Cortex of kidney (tissue), 1 donor: ENCODE measurements around the gene SPOCK1.

Source experiments
- DNase-seq: peaks from one replicate; lab custom pipeline; 2025; lab: John Stamatoyannopoulos, UW

Gene SPOCK1

DNA sequence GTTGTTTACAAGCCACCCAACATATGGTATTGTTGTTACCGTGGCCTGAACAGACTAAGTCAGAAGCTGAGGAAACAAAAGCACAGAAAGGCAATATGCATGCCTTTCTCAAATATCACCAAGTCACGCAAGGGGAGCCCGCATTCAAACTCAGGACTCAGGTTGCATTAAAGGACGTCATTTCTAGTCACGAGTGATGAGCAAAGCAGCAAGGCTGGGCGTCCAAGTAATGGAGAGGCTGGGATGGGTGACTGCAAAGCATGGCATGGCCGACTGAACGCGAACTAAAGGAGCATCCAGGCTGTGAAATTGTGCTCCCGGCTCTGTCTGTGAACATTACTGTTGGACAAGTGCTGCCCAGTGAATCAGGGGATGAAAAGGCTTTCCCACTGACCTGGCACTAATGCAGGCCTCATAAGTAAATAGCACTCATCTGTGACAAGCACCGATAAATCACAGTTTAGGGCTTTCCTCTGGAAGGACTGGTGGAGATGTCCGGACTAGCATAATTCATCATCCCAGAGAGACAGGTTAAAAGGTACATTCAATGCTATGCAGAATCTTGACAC, 202.8 kb downstream of the SPOCK1 start:
- DNase-seq, result no peak

DNA sequence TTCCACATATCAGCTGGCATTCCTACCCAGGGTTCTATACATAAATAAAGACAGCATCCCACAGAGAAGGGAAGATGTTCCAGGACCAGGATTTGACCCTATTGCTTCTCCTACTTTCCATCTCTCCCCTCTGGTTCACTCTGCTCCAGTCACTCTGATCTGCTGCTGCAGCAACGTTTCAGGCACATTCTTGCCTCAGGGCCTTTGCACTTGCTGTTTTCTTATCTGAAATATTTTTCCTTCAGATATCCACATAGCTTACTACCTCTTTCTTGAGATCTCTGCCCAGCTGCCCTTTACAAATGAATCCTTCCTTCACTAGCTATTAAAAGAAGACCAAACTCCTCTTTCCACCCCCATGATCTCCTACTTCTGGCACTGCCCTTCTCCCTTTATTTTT, 204.5 kb downstream of the SPOCK1 start:
- no peak for DNase-seq

DNA sequence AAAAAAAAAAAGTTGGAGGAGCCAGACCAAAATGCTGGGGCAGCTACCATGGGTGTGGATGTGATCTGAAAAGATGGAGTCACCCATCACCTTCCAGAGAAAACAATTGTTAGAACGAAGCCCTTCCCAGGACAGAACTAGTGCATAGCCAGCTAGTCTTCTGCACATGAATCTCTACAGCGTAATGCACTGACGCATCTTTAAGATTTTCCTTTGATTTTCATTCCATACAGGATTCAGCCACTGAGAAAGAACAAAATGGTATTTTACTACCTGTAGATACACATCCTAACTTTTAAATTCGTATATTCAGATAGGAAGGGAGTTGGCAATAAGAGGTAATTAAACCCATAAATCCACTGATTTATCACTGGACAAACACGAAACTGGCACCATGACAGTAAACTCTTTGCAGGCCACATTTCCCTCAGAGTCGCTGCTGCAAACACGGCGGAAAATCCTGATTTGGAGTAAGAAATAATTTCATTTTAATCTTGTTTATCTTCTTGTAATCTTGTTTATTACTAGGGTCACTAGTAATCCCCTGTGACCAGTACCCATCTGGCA, 206.6 kb downstream of the SPOCK1 start:
- no peak for DNase-seq

DNA sequence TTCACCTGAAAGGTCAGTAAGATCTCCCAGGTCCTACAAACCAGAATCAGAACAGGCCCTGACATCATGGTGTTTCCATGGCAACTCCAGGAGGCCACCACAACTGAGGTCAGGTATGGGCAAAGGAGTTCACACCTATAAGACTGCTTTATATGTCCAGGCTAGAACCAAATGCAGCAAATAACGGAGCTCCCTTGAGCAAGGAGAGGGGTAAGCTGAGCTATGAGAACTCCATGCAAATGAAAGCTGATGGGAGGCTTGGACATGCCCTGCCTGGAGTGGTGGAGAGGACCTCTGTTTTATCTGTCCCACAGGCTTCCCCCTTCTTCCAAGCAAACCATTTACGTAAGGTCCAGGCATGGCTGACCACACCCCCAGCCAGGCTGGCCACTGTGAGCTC, 207.7 kb downstream of the SPOCK1 start:
- DNase-seq, result no peak

DNA sequence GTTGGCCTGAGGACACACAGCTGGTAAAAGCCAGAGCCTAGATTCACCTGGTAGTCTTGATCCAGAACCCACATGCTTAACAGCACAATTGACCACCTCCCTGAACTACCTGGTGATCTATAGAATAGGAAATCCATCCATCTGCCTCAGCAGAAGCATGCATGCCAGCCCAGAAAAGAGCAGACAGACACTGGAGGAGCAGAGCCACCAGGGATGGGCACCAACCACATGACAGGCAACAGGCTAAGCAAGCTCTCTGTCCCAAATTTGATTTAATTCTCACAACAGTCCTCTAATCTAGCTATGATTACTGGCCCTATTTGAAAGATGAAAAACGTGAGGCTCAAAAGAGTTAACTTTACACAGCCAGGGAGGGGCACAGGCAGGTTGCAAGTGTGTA, 208.1 kb downstream of the SPOCK1 start:
- DNase-seq, result no peak

DNA sequence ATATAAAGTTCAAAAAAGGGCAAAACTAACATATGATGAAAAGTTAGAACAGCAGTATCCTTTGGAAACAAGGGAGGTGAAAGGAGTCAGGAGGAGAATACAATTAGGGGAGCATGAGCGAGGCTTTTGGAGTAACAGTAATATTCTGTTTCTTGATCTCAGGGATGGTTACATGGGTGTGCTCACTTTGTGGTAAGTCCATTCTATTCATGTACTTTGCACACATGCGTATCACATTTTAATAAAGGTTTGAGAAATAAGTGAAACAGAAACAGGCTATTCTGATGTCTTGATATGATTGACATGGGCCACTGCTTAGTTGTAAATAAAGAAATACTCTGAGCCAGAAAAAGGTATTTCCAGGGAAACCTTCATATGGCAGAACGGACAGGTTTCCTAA, 208.8 kb downstream of the SPOCK1 start:
- DNase-seq, result no peak

DNA sequence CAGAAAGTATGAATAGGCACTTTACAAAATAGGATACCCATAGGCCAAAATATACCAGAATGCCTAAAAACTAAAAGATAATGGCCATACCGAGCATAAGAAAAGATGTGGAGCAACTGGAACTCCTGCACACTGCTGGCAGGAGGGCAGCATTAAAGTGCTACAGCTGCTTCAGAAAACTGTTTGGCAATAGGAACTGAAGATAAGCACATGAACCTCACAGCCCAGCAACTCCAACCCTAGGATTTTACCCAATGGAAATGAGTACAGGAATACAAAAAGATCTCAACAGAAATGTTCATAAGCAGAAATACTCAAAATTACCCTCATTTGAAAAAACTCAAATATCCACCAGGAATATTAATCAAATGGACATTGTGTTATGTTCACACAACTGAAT, 209.3 kb downstream of the SPOCK1 start:
- DNase-seq, result no peak

DNA sequence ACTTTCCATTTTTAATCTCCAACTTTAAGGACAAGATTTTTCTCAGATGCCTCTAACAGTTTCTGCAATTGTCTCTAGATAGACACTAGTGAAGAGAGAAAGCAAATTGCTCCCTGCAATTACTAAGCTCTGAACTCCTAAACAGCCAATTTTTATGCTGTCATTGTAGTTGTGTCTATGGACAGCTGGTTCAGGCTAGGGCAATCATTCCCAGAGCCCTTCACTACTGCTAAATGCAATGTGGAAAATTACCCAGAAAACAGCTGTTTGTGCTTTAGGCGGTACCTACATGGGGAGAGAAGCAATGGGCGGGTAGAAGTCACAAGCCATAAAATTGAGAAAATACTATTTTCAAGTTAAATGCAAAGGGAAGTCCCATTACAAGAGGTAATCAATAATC, 211.6 kb downstream of the SPOCK1 start:
- DNase-seq, result no peak

DNA sequence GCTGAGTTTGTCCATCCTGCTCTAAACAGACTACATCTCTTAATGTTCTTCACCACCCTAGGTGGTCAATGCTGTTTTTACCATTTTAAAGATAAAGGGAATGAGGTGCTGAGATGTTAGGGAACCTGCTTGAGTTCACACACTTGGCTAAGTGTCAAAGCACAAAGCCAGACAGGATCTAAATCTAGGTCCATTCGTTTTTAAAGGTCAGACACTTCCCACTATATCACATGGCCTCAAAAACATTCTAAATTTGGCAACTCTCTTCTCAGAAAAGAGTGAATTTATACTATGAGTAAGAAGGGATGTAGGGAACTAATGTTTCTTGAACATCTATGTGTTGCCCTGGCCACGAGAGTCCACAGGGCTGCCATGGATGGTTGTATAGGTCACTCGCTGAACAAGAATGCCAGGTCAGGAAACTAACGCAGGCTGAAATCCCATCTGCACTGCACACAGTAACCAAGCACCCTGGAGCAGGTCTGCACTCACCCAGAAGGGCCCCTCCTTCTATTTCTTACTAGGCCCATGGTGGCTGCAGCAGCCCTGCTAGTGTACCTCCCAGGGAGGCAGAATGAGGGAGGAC, 213.0 kb downstream of the SPOCK1 start:
- no peak for DNase-seq

DNA sequence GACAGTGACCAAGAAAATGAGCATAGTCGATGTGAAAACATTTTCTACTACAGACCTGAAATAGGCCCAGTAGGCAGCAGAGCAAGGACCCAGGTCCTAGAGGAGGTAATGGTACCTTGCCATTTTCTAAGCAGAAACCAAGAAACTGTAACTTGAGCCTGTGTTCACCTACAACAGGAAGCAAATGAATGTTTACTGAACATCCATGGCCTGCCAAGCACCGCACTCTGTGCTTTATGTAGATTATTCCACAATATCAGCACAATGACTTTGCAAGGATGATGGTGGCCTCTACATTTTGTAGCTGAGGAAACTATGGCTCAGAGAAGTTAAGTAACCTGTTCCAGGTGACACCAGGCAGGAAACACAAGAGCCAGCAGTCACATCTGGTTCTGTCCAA, 215.3 kb downstream of the SPOCK1 start:
- DNase-seq, result no peak

DNA sequence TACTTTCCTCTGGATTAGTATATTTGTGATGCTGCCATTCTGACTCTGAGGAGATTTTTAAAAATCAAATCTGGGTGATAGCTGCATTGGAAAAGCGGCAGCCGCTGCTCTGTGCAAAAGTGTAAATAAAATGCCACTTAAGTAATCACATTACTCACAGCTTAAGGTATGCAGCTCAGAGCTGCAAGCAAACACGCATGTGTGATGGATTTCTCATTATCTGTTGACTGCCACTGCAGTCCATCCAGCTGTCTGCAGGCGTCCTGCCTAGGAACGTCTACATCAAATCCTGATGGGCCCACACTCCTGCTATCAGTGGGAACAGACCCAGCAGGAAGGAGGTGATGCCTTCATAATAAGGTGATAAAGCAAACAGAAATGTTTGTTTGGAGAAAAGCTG, 216.9 kb downstream of the SPOCK1 start:
- DNase-seq, result no peak

DNA sequence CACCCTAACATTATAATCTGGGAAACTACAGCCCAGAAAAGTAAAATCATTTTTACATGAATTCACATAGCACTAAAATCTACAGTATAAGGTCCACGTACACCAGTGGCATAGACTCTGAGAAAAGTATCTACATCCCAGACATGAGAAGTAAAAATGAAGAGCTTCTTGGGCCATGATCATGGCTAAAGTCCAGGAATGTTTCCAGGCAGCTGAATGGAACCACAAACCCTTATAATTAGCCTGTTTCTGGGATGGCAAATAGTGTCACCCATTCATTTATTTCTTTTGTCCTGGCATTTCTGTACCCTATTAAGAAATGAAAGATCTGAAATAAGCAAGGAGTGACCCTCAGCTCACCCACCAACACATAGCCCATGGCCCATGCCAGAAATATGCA, 217.9 kb downstream of the SPOCK1 start:
- no peak for DNase-seq

DNA sequence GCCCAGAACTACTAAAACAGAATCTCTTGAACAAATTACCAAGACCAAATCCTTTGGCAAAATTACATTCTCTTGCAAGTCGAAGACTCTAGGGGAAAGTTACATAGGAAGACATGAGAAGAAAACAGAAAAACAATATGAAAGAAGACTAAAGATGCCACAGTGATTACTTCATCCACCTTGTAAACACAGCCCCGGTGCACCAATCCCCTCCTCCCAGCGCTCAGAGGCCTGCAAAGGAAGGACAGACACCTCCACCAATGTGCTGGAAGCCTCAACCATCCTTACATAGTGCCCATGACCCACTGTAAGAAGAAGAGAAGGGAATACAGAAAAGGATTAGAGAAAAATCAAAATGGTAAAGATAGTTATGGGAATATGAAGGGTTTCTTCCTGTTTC, 218.5 kb downstream of the SPOCK1 start:
- no peak for DNase-seq

DNA sequence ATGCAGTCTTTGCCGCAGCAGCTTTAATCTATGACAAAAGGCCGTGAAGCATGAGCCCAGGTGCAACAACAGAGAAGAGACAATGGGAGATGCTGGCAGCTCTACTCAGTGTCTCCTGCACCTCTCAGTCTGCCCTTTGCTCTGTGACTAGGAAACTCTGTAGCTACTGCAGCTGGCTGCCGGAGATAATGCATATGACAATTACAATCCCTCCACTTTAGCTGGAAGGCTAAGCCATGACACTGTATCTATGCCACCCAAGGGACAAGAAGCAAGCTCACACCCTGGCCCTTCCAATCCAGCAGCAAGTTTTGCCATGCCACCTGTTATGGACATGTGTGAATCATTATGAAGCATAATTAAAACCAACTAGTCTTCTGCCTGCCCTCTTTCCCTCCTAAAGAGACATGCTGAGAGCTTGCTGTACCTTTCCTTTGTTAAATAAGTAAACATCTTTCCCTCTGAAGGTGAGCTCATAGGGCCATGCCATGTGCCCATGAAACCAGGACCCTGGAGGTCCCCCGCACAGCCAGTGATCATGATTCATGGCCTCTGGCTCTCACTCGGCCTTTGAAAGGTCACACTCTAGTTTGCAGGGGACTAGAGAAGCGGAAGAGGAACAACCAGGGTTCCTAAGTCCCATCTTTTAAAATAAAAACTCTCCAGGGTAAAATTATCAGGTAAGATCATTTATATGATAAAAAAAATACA, 219.4 kb downstream of the SPOCK1 start:
- DNase-seq, result no peak

DNA sequence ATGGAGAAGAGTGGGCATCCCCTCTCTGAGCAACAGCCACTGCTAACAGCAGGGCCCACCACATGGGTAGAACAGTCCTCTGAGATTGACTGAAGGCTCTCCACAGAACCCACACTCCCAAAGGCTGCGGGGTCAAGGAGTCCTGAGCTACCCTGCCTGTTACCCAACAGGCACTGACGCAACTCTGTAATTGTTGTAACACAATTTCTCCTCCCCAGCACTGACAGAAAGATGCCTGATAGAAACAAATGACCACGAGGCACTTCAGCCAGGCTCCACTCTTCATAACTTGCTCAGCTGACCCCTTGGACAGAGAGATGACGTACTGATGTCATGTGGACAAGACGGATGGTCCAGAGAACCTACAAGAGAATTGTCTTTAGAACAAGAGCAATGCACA, 220.7 kb downstream of the SPOCK1 start:
- DNase-seq, result no peak

DNA sequence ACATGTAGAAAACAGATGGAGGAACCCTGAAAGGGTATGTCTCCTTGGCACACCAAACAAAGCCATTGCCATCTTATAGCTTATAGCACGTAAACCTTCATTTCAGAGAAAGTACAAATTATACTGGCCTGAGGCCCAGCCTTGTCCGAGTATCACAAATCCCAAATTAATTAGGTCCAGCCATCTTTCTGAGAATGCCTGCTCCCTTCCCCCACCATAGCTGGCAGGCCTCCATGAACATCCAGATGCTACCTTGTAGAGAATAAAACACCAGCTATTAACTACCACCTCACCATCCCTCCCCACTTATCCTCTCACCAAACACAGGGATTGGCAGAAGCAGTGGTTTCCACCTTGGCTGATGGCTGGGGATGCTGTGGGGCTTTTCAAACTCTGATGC, 224.0 kb downstream of the SPOCK1 start:
- no peak for DNase-seq

DNA sequence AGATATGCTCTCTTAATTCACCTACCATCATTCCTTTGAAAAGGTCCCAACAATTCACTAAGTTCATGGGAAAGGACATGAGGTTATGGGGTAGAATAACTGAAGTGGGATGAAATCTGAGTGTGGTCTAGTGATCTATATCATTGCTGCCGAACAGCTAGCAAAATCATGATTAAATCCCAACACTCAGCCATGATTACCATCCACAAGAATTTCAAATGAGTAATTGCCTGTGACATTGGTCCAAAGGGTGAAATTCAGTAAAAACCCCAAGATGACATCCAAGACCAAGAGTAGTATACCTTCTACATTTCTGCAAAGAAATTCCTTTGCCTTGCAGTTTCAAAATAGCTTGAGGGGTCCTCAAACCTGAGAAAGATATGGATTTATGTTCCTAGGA, 225.6 kb downstream of the SPOCK1 start:
- no peak for DNase-seq

DNA sequence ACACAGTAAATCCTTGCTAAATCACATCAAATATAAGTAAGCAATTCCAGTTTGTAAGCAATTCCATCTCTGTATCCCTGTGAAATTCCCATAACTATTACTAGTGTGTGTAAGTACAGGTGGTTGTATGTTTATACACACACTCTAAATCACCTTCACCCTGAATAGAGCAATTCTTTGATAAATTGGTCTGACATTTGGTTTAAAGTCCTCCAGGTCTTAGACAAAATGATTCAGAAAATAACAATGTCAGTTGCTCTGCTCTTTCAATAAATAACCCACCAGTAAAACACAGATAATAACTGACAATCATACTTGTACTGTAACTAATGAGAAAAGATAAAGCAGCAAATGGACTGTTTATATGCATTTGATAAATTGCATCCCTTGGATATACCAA, 226.3 kb downstream of the SPOCK1 start:
- no peak for DNase-seq

DNA sequence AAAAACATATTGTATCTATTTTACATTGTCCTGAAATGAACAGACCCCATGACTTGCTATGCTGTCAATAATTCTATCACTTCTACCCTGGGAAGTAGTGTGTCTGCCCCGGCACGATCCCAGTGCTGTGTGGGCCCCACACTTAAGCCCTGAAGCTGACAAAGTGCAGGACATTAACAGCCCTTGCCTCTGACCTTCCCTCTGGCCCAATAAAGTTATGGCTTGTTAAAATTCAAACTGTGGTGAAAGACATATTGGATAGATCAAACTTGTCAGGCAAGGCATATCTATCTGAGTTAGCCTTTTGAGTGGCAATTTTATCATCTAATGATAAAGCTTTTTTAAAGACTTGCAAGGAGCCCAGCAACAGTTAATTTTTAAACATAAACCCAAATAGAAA, 229.2 kb downstream of the SPOCK1 start:
- DNase-seq, result no peak

DNA sequence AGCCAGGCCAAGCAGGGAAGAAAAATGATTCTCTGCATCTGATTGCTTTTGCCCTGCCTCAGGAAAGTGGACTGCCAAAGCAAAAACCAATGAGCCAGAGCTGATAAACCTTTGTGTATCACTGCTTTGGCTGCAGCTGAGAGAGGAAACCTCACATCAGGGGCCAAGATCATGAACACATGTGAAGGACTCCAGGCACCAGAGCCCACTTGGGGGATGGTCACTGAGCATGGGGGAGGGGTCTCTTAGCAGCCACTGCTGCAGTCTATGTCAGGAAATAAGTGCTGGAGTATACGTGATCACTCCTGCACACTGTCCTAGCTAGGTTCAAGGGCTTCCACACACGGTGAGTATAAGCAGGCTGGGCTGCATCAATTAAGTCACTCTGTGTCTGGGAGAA, 229.9 kb downstream of the SPOCK1 start:
- DNase-seq, result no peak

DNA sequence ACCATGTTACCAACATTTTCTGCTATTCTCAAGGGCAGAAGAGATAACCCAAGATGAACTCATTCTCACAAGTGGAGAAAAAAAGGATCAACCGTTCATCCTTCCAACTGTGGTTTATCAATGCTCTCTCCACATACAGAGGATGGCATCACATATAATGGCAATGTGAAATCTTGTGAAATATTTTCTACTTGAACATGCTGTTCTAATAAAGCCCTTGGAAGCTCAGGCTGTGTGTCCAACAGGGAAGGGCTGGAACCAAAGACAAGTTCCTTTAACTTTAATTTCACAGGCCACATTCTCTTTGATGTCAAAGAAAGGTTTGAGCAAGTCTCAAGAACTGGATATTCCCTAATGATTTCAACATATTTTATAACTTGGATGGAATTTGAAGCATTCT, 230.5 kb downstream of the SPOCK1 start:
- no peak for DNase-seq

DNA sequence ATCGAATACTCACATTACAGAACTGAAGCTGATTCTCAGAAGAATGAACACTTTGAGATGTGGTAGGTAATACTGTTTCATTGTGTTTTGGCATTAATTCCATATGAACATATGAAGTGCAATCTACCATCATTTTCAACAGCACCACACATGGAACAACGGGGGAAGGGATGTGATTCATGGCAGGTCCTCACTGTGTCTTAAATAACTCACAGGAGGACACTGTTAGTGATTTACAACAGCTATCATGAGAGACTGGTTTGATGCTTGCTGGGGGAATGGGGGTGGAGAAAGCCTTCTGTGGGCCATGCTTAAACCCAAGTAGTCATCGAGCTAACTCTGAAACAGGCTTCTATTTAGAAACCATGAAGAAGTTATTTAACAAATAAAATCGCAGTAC, 232.9 kb downstream of the SPOCK1 start:
- no peak for DNase-seq

DNA sequence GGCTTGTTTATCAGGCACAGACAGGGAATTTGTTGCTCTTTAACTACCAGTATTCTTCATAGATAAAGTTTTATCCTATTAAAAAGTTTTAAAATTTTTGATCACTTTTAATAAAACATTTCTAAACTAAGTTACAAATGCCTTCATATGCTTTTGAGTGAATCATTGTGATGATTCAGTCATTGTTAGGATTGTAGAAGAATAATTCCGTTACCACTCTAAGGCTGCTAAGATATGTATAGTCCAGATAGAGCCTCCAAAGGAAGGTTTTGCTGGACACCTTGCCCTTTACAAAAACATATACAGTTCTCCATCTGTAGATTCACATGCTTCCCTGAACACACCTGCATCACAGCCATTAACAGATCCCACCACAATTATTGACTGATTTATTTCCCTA, 233.7 kb downstream of the SPOCK1 start:
- DNase-seq, result no peak

DNA sequence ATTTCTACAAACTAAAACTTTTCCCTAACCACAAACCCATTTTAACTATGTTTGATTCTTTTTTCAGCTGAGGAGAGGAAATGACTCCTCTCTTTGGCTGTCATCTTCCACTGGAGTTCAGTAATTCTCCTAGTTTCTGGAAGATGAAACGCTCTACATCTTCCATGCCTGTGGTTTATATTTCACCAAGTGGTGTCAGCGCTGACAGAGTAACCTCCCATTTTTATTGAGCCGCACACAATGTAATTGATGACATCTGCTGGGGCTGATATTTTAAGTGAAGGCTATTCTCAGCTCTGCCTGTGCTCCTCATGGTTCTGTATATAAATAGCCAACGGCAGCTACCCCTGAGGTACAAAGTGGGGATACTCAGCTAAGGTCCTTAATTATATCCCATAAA, 234.6 kb downstream of the SPOCK1 start:
- DNase-seq, result no peak
